Heart left ventricle (tissue), 16 donors: Measurements from ENCODE around the gene UPK3B. TPM values are rescaled to one million over a fixed set of nuclear protein-coding genes. Genes with fewer than 3 reads are reported as not detected.
A peak's percentile ranks its signal among the peaks of the same experiment; 100 is the strongest.
"Not testable (repeated sequence)": the region's sequence is repeated elsewhere in the genome, so short reads cannot be mapped to it uniquely, and the experiment has no call there.

Experiments used
- ATAC-seq, 4 donors: fragments of 200-7000 bp; cut with Tn5 transposase; one replicate each; pipeline ENCODE4 v1.9.1; 2020 to 2022; ENCODE audit warnings: moderate library complexity in 4 of 4, mild to moderate bottlenecking in 3 of 4, moderate number of reproducible peaks in 1 of 4
- DNase-seq, 5 donors: peaks; one replicate each; pipeline ENCODE4 v3.0.0-alpha.2; 2020
- H3K27ac ChIP-seq, 12 donors: fragments of 200-600 bp; sonication (generic) in 4 of 12; one replicate each; pipeline versions ENCODE4 v1.5.0 to v1.8.0; 2016 to 2022; ENCODE audit warnings: mild to moderate bottlenecking in 2 of 12
- H3K27me3 ChIP-seq, 9 donors: fragments of 200-600 bp; sonication (generic) in 2 of 9; one replicate each; pipeline versions ENCODE4 v1.5.1 to v1.8.0; 2016 to 2022; ENCODE audit warnings: mild to moderate bottlenecking in 3 of 9
- H3K36me3 ChIP-seq, 9 donors: fragments of 200-600 bp; sonication (generic) in 2 of 9; one replicate each; pipeline versions ENCODE4 v1.5.0 to v1.8.0; 2018 to 2022; ENCODE audit warnings: mild to moderate bottlenecking in 2 of 9
- H3K4me1 ChIP-seq, 12 donors: fragments of 200-600 bp; sonication (generic) in 4 of 12; one replicate each; pipeline versions ENCODE4 v1.5.0 to v1.8.0; 2016 to 2022; ENCODE audit warnings: mild to moderate bottlenecking in 3 of 12
- H3K4me3 ChIP-seq, 12 donors: fragments of 200-600 bp; sonication (generic) in 4 of 12; one replicate each; pipeline versions ENCODE4 v1.5.0 to v1.8.0; 2017 to 2022; ENCODE audit warnings: mild to moderate bottlenecking in 9 of 12, moderate library complexity in 4 of 12
- H3K9me3 ChIP-seq, 12 donors: fragments of 200-600 bp; sonication (generic) in 4 of 12; one replicate each; pipeline versions ENCODE4 v1.5.0 to v1.8.0; 2016 to 2022; ENCODE audit warnings: mild to moderate bottlenecking in 1 of 12
- POLR2A ChIP-seq, 2 donors: fragments of 450-650 bp; IDR thresholded peaks; one replicate each; pipeline ENCODE4 v1.6.1; 2017; ENCODE audit warnings: antibody characterized with exemption in 2 of 2, mild to moderate bottlenecking in 2 of 2, moderate library complexity in 2 of 2
- WGBS, 4 donors: extraction: QIAGEN DNeasy Blood & Tissue Kit in 2 of 4; methylation state at CpG; one replicate each; pipeline versions ENCODE4 v1.1.5 to v1.1.7; 2013 to 2018; 5-methylcytosine and 5-hydroxymethylcytosine counted together
- intact Hi-C, 10 donors: fragments of 100-400 bp; cut with DNase I; formaldehyde crosslinking; loops; one replicate each; pipeline versions ENCODE4 v1.11.1 to v1.14.2; 2022
- polyA plus RNA-seq, 2 donors: library from polyadenylated mRNA; stranded (reverse); fragments of 200-250 nt; gene quantifications; one replicate each; pipeline ENCODE4 v1.2.3, GENCODE V29; 2013
- total RNA-seq, 9 donors: library from RNA; depleted of rRNA in 2 of 9; stranded (reverse); fragments of >200 nt in 2 of 9; fragmentation: NEBNext Ultra II Directional in 3 of 9; extraction: Animal tissue kit (Norgen Biotek cat#: 25700) in 3 of 9; gene quantifications; one replicate each; pipeline versions ENCODE4 v1.1.0 to v1.2.4, GENCODE V29; 2016 to 2023
- TF ChIP-seq, protein P1 (sequence below), 12 donors: fragments of 200-600 bp; sonication (generic) in 4 of 12; IDR thresholded peaks; one replicate each; pipeline versions ENCODE4 v1.5.0 to v1.8.0; 2018 to 2022; ENCODE audit warnings: antibody characterized with exemption in 12 of 12, mild to moderate bottlenecking in 5 of 12
- donor health status: ischemic (EF 13 %, LVEDD 7.1; RV severe dilation, severe dysfunction).
- donor health status: healthy with polysubstance abuse.
- donor health status: DM: no; HTN: yes; CAD: no.
- donor health status: DM: no; HTN: no; CAD: no.
- donor health status: ischemic (EF 25% LVEDD 6.9; RV normal size, moderate dysfunction).
- donor health status: ischemic (EF 25% LVEDD 5.7; RV mildly dilated, moderate dysfunction).
- donor health status: healthy.
- donor health status: DM: yes; HTN: yes; CAD: no.
- donor health status: ischemic (EF 35%, LVEDD 5.7; RV mildly dilated, moderate dysfunction).
- donor health status: nonischemic (EF 11% LVEDD 7.7; RV severe dilation, severe dysfunction).
- donor health status: DM: yes; HTN: yes; CAD: no.
- donor health status: PGD.
- donor health status: ischemic (EF 29% LVEDD 5.4; RV normal size, mild dysfunction).
- donor health status: nonischemic (EF 23%, LVEDD 6.1; RV moderate dilation, normal function).

UPK3B gene
- total and polyA plus RNA-seq, 11 donors: 0.19 to 238 (median 0.32) TPM; not detected in 6

DNA sequence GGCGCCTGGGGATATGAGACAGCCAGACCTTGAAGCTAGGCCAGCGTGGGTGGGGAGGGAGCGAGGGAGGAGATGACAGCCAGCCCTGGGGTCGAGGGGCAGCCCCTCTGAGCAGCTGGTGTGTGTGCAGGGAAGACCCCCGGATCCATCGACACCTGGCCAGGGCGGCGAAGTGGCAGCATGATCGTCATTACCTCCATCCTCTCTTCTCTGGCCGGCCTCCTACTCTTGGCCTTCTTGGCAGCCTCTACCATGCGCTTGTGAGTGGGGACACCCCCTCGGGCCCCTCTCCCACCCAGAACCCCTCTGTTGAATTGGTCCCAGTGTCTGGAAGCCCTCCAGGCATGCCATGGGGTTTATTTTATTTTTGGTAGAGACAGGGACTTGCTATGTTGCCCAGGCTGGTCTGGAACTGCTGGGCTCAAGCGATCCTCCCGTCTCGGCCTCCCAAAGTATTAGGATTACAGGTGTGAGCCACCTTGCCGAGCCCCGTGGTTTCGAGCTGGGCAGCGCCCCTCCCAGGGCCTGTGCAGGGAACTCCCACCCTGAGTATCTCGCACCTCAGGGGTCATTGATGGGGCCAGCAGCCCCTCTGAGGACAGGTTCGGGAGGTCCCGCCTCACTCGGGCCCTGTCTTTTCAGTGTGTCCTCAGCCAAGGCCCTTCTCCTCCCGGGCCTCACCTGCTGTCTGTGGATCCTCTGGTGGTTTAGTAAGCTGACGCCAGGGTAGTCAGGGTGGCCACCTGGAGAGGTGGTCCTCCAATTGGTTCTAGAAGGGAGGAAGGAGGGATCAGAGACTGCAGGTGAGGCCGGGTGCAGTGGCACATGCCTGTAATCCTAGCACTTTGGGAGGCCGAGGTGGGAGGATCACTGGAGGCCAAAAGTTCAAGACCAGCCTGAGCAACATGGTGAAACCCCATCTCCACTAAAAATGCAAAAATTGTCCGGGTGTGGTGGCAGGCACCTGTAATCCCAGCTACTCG is 3.8 kb downstream of the UPK3B start:
- WGBS, 4 donors: 88 to 94% (median 89%) methylated on average over 24 to 29 of the region's 29 CpGs
- intact Hi-C loops: no loop called here
- peak in 2 of 5 donors; percentile 5 to 20 for DNase-seq
- H3K9me3 ChIP-seq: no peaks in the 10 kb centered on the region
- no peak overlapping the region for H3K4me3 ChIP-seq
- peaks cover 0 to 10% (median 4%) of the 10 kb centered on the region in 12 donors for H3K4me1 ChIP-seq
- TF ChIP-seq POLR2A (IDR thresholded peaks at IDR 0.05): no peak
- TF ChIP-seq, protein P1, sequence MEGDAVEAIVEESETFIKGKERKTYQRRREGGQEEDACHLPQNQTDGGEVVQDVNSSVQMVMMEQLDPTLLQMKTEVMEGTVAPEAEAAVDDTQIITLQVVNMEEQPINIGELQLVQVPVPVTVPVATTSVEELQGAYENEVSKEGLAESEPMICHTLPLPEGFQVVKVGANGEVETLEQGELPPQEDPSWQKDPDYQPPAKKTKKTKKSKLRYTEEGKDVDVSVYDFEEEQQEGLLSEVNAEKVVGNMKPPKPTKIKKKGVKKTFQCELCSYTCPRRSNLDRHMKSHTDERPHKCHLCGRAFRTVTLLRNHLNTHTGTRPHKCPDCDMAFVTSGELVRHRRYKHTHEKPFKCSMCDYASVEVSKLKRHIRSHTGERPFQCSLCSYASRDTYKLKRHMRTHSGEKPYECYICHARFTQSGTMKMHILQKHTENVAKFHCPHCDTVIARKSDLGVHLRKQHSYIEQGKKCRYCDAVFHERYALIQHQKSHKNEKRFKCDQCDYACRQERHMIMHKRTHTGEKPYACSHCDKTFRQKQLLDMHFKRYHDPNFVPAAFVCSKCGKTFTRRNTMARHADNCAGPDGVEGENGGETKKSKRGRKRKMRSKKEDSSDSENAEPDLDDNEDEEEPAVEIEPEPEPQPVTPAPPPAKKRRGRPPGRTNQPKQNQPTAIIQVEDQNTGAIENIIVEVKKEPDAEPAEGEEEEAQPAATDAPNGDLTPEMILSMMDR (IDR thresholded peaks at IDR 0.05): no peak
- ATAC-seq: no peak
- no peak overlapping the region for H3K27ac ChIP-seq
- H3K36me3 ChIP-seq: no peaks in the 10 kb centered on the region
- H3K27me3 ChIP-seq: no peaks in the 10 kb centered on the region

DNA sequence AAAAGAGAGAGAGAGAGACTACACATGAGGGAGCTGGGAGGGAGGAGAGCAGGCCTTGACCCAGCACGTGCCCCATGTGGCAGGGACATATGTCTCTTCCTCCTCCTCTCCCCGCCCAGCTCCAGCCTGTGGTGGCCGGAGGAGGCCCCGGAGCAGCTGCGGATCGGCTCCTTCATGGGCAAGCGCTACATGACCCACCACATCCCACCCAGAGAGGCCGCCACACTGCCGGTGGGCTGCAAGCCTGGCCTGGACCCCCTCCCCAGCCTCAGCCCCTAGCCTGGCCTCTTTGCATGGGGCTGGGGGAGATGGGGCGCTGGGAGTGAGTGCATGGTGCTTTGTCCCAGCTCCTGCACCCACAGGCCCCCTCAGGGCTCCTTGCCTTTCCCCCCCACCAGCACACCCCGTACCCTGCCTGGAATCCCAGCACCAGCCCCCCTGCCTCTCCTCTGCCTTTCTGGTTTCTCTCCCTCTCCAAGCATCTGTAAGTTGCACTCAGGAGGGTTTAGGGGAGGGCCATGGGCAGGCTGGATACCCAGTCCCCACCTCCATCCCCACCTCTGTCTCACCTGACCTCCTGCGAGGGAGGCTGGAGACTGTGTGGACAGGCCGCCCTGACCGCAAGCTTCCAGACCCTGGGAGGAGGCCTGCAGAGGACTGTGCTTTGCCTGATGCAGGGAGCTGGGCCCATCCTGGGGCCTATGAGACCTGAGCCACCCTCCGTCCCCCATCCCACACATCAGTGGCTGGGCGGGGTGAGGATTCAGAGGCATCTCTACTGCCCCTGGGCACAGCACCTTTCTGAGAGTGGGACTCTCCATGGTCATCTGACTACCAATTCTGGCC is 4.8 kb downstream of the UPK3B start:
- H3K36me3 ChIP-seq: no peaks in the 10 kb centered on the region
- no peak overlapping the region for H3K27ac ChIP-seq
- H3K4me1 ChIP-seq: peaks cover 0 to 10% (median 4%) of the 10 kb centered on the region in 12 donors
- H3K9me3 ChIP-seq: no peaks in the 10 kb centered on the region
- intact Hi-C loops: no loop called here
- TF ChIP-seq POLR2A (IDR thresholded peaks at IDR 0.05): no peak
- TF ChIP-seq, protein P1 (IDR thresholded peaks at IDR 0.05): no peak
- no peak for ATAC-seq
- WGBS, 4 donors: 80 to 93% (median 85%) methylated on average over 5 to 16 of the region's 16 CpGs
- H3K27me3 ChIP-seq: no peaks in the 10 kb centered on the region
- no peak overlapping the region for H3K4me3 ChIP-seq
- DNase-seq: peak in 2 of 5 donors; percentile 7 to 22

DNA sequence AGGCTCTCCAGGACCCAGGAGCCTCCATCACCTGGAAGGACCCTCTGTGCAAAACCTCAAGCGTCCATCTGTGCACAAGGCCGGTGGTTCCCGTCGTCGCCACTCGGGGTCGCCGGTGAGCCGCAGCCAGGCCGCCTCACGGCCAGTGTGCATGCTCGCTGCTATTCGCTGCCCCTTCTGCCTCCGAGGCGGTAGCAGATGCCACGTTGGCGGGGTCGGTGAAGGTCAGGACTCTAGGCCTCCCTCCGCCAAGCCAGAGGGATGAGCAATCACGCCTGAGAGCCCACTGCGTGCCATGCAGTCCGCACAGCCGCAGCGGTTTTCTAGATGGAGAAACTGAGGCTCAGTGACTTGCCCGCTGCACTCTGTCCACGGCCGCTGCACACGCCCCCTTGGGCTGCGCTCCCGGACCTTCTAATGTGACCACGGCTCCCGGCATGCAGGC is 5.7 kb downstream of the UPK3B start:
- 9 to 11% methylated on average over 32 of the region's 32 CpGs; no CpG with 5 or more reads in 2 of the 4 donors for WGBS, 4 donors
- Histone ChIP-seq H3K27ac (no peak overlapping the region), H3K27me3 (no peaks in the 10 kb centered on the region), H3K4me1 (peaks cover 0 to 9% (median 4%) of the 10 kb centered on the region in 12 donors), H3K4me3 (no peak overlapping the region), H3K36me3 (no peaks in the 10 kb centered on the region), H3K9me3 (no peaks in the 10 kb centered on the region)
- TF ChIP-seq, protein P1 (IDR thresholded peaks at IDR 0.05): peak in 5 of 12 donors; percentile 58 to 94 (median 78)
- no peak for TF ChIP-seq POLR2A (IDR thresholded peaks at IDR 0.05)
- intact Hi-C loops: no loop called here
- ATAC-seq (peak in 1 of 4 donors; percentile 35), DNase-seq (peak in 1 of 5 donors; percentile 64)

DNA sequence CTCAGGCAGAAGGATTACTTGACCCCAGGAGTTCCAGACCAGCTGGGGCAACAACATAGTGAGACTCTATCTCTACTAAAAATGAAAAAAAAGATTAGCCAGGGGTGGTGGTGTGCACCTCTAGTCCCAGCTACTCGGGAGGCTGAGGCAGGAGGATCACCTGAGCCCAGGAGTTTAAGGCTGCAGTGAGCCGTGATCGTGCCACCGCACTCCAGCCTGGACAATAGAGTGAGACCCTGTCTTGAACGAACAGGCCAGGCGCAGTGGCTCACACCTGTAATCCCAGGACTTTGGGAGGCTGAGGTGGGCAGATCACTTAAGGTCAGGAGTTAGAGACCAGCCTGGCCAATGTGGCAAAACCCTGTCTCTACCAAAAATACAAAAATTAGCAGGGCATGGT is 6.6 kb downstream of the UPK3B start:
- H3K27ac ChIP-seq, H3K9me3 ChIP-seq, H3K27me3 ChIP-seq, DNase-seq, H3K4me3 ChIP-seq, H3K4me1 ChIP-seq, intact Hi-C loops, ATAC-seq, H3K36me3 ChIP-seq: not testable (repeated sequence)
- WGBS, 4 donors: 96% methylated on average over 6 of the region's 6 CpGs; no CpG with 5 or more reads in 2 of the 4 donors

DNA sequence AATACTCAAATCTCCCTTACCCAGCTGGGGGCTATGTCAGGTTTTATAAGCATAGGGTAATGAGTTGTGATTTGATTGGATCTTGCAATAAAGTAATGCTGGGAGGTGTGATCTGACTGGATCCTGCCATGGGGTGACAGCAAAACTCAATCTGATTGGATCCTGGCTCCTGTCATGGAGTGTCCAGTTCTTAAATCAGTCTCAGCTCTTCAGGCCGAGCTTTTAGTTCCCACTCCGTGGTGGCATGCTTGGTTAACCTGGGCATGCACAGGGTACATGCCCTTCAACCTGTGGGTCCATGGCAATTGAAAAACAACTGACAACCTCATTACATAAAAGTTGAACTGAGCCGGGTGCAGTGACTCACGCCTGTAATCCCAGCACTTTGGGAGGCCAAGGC is 15.8 kb downstream of the UPK3B start:
- 91 to 94% methylated on average over 2 of the region's 4 CpGs; no CpG with 5 or more reads in 2 of the 4 donors for WGBS, 4 donors
- H3K9me3 ChIP-seq, ATAC-seq, H3K4me3 ChIP-seq, H3K27me3 ChIP-seq, intact Hi-C loops, DNase-seq, H3K36me3 ChIP-seq, H3K27ac ChIP-seq, H3K4me1 ChIP-seq: not testable (repeated sequence)

DNA sequence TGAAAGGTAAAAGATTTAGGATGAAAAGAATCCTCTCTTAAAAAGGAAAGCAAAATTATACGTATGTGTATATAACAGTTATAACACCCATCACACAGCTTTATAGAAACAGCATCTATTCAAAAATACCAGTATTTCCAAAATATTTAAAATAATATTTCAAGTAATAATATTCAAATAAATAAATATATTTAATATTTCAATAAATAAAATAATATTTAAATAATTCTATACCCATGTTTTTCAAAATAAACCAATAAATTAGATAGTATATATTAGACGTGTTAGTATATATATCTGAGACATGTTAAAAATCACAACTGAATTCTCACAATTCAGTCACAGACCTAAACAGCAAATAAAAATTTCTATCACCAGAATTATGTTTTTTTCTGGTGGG is 21.3 kb downstream of the UPK3B start:
- H3K4me3 ChIP-seq, ATAC-seq, H3K36me3 ChIP-seq, H3K27ac ChIP-seq, H3K27me3 ChIP-seq, H3K4me1 ChIP-seq, intact Hi-C loops, H3K9me3 ChIP-seq, DNase-seq: not testable (repeated sequence)
- 83 to 90% (median 84%) methylated on average over 2 of the region's 2 CpGs; no CpG with 5 or more reads in 1 of the 4 donors for WGBS, 4 donors

DNA sequence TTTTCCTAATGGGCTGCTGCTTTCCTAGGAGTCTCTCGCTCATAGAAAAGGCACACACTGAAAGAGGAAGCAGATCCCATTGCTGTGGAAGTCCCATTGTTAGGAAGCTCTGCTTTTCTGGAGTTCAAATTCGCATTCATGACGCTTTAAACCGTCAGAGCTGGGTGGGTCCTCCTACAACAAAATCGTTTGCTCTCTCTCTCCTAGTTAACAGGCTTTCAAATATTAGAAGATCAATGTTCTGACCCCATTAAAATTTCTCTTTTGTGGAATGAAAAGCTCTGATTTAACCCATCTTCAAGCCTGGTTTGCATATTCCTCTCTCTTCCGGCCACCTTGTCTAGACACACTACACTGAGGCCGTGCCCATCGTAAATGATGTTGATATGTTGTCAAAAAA is 32.8 kb downstream of the UPK3B start, which contains the start of gene SPDYE16:
TSS of gene SPDYE16 (minus strand) at position 101 of the 400 bp plus-strand sequence. CDS start 1,838 bp downstream, outside the sequence.
- DNase-seq, H3K27ac ChIP-seq, ATAC-seq, H3K4me1 ChIP-seq, intact Hi-C loops, H3K36me3 ChIP-seq, H3K4me3 ChIP-seq, H3K27me3 ChIP-seq, H3K9me3 ChIP-seq: not testable (repeated sequence)
- no CpG with 5 or more reads among the region's 8 CpGs for WGBS, 4 donors
